ENCODE data around the gene ACTL7A. TPM values are rescaled to one million over a fixed set of nuclear protein-coding genes. Genes with fewer than 3 reads are reported as not detected.

Gene ACTL7A
- total and polyA plus RNA-seq, 2 of the 13 experiments (the other 11 are each of a cell fraction or from before 2014, with no cell fraction given), result not detected

DNA sequence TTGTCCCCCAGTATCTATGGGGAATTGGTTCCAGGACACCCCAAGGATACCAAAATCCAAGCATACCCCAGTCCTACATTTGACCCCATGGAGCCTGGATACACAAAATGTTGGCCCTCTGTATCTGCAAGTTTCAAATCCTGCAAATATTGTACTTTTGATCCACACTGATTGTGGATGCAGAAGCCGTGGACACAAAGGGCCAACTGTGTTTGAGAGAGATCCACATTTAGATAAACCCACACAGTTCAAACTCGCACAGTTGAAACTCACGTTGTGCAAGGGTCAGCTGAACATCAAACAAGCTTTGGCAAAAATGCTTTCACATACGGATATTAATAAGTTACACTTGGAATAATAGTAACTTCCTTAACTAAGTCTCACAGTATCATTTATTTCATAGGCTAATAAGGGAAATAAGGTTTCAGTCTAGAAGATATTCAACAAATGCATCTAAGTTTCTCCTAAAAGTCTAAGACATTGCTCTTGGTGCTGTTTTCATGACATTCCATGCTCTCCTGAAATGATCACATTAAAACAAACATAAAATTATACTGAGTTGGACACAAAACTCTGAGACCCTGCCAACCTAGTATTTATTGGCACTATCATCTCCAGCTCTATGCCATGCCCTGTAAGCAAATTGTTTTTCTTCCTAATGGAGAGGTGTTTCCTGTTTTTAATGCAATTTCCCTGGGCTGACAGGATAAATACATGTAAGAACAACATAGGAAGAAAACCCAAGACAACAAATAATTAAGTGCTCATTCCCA is 32.3 kb downstream of the ACTL7A start (continued):
- TF ChIP-seq, protein P1, sequence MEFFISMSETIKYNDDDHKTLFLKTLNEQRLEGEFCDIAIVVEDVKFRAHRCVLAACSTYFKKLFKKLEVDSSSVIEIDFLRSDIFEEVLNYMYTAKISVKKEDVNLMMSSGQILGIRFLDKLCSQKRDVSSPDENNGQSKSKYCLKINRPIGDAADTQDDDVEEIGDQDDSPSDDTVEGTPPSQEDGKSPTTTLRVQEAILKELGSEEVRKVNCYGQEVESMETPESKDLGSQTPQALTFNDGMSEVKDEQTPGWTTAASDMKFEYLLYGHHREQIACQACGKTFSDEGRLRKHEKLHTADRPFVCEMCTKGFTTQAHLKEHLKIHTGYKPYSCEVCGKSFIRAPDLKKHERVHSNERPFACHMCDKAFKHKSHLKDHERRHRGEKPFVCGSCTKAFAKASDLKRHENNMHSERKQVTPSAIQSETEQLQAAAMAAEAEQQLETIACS (CRISPR knock-in tag; IDR thresholded peaks at IDR 0.05), result no peak
- TF ChIP-seq ZNF646 (CRISPR knock-in tag; IDR thresholded peaks at IDR 0.05) (peak; percentile 92), ZNF282 (IDR thresholded peaks at IDR 0.05; ENCODE audit: partially characterized antibody) (no peak), ZNF350 (CRISPR knock-in tag; IDR thresholded peaks at IDR 0.05; ENCODE audit: borderline replicate concordance, low read depth) (no peak), ZNF329 (CRISPR knock-in tag; IDR thresholded peaks at IDR 0.05; ENCODE audit: low read depth) (no peak), PRMT3 (CRISPR knock-in tag; IDR thresholded peaks at IDR 0.05; ENCODE audit: borderline replicate concordance, low read depth) (no peak), HDAC1 (CRISPR knock-in tag; IDR thresholded peaks at IDR 0.05) (peak; percentile 87), SMYD3 (CRISPR knock-in tag; IDR thresholded peaks at IDR 0.05) (no peak), HHEX (CRISPR knock-in tag; IDR thresholded peaks at IDR 0.05) (peak; percentile 66; the same call in 1 of the 2 replicates), HNF1B (CRISPR knock-in tag; IDR thresholded peaks at IDR 0.05) (peak; percentile 89)
- TF ChIP-seq, protein P2, sequence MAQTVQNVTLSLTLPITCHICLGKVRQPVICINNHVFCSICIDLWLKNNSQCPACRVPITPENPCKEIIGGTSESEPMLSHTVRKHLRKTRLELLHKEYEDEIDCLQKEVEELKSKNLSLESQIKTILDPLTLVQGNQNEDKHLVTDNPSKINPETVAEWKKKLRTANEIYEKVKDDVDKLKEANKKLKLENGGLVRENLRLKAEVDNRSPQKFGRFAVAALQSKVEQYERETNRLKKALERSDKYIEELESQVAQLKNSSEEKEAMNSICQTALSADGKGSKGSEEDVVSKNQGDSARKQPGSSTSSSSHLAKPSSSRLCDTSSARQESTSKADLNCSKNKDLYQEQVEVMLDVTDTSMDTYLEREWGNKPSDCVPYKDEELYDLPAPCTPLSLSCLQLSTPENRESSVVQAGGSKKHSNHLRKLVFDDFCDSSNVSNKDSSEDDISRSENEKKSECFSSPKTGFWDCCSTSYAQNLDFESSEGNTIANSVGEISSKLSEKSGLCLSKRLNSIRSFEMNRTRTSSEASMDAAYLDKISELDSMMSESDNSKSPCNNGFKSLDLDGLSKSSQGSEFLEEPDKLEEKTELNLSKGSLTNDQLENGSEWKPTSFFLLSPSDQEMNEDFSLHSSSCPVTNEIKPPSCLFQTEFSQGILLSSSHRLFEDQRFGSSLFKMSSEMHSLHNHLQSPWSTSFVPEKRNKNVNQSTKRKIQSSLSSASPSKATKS (CRISPR knock-in tag; IDR thresholded peaks at IDR 0.05), result no peak
- TF ChIP-seq, protein P3, sequence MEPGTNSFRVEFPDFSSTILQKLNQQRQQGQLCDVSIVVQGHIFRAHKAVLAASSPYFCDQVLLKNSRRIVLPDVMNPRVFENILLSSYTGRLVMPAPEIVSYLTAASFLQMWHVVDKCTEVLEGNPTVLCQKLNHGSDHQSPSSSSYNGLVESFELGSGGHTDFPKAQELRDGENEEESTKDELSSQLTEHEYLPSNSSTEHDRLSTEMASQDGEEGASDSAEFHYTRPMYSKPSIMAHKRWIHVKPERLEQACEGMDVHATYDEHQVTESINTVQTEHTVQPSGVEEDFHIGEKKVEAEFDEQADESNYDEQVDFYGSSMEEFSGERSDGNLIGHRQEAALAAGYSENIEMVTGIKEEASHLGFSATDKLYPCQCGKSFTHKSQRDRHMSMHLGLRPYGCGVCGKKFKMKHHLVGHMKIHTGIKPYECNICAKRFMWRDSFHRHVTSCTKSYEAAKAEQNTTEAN (CRISPR knock-in tag; conservative IDR thresholded peaks at IDR 0.05), result peak; percentile 96

Measured in HepG2 (cell line).